Activated T-cell treated with anti-CD3 and anti-CD28 coated beads, Interleukin-2, amount 50 U/mL, for 1 hour (primary cell): Measurements from ENCODE around the gene UBL4A.

Experiments used
- DNase-seq: peaks from one replicate; pipeline ENCODE4 v3.0.0-alpha.2; 2020

Gene UBL4A

GRCh38 chrX:154436983-154437752 lies 49.2 kb downstream of the UBL4A start, which contains the start of gene GDI1:
TSS of gene GDI1 (plus strand) at chrX:154437154. CDS start at chrX:154437255, 101 bp downstream.
- DNase-seq: no peak

GRCh38 chrX:154436374-154436982 lies 49.9 kb downstream of the UBL4A start:
- peak; percentile 67 for DNase-seq

- no peak for DNase-seq
These were observed 51.2 kb downstream of the UBL4A start for GRCh38 chrX:154435171-154435733.

GRCh38 chrX:154434394-154435168 lies 51.8 kb downstream of the UBL4A start:
- no peak for DNase-seq
